PC-9 (cell line): ENCODE measurements around the gene CAPZB. TPM values are rescaled to one million over a fixed set of nuclear protein-coding genes. Genes with fewer than 3 reads are reported as not detected.

Experiments used
- BruUV-seq: library from RNA; stranded (reverse); fragments of 400-500 nt; replicated peaks from 2 replicates; lab custom pipeline; 2021; lab: Mats Ljungman, UMichigan
- CTCF ChIA-PET: fragments of 300-600 bp; sonication (Branson Sonifier 250); formaldehyde crosslinking; loops from one replicate; lab custom pipeline; 2022; ENCODE audit warnings: antibody characterized with exemption; lab: Charles Lee
- POLR2A ChIA-PET: fragments of 300-600 bp; sonication (Branson Sonifier 250); formaldehyde crosslinking; loops from one replicate; lab custom pipeline; 2022; ENCODE audit warnings: antibody characterized with exemption; ENCODE audit not compliant: unreplicated experiment; lab: Charles Lee
- DNase-seq, 2 experiments: peaks; one replicate each; pipeline versions ENCODE4 v3.0.0 to v3.0.0-alpha.2; 2015 to 2022; ENCODE audit warnings: mixed read lengths in 1 of 2
- H2AFZ ChIP-seq: fragments of 200-600 bp; sonication (generic); 2 replicates; pipeline ENCODE4 v1.8.1; 2017; ENCODE audit warnings: antibody characterized with exemption
- H3F3A ChIP-seq: fragments of 200-600 bp; sonication (generic); 2 replicates; pipeline ENCODE4 v1.8.1; 2017; ENCODE audit warnings: antibody characterized with exemption, mild to moderate bottlenecking, low read depth; ENCODE audit not compliant: insufficient read depth
- H3K27ac ChIP-seq: fragments of 200-600 bp; sonication (generic); 2 replicates; pipeline ENCODE4 v1.6.1; 2016; ENCODE audit warnings: mixed run types
- H3K27me3 ChIP-seq: fragments of 200-600 bp; sonication (generic); 2 replicates; pipeline ENCODE4 v1.6.1; 2016; ENCODE audit warnings: low read depth, mixed run types; ENCODE audit not compliant: insufficient read depth
- H3K36me3 ChIP-seq: fragments of 200-600 bp; sonication (generic); 2 replicates; pipeline ENCODE4 v1.6.1; 2016; ENCODE audit warnings: low read depth, mixed run types
- H3K4me1 ChIP-seq: fragments of 200-600 bp; sonication (generic); replicated peaks from 2 replicates; pipeline ENCODE4 v1.6.1; 2016; ENCODE audit warnings: mixed run types; ENCODE audit not compliant: insufficient read depth
- H3K4me2 ChIP-seq: fragments of 200-600 bp; sonication (generic); 2 replicates; pipeline ENCODE4 v1.6.1; 2017; ENCODE audit warnings: mixed run types
- H3K4me3 ChIP-seq: fragments of 200-600 bp; sonication (generic); 2 replicates; pipeline ENCODE4 v1.6.1; 2016; ENCODE audit warnings: mixed run types
- H3K79me2 ChIP-seq: fragments of 200-600 bp; sonication (generic); 2 replicates; pipeline ENCODE4 v1.6.1; 2017; ENCODE audit warnings: low read depth, mixed run types
- H3K9me2 ChIP-seq: fragments of 200-600 bp; sonication (generic); 2 replicates; pipeline ENCODE4 v1.8.1; 2017; ENCODE audit warnings: mild to moderate bottlenecking; ENCODE audit not compliant: insufficient read depth
- H3K9me3 ChIP-seq: fragments of 200-600 bp; sonication (generic); 2 replicates; pipeline ENCODE4 v1.8.1; 2016; ENCODE audit warnings: low read depth; ENCODE audit not compliant: insufficient read depth
- H4K20me1 ChIP-seq: fragments of 200-600 bp; sonication (generic); 2 replicates; pipeline ENCODE4 v1.8.1; 2017; ENCODE audit not compliant: insufficient read depth
- EZH2 ChIP-seq: fragments of 200-600 bp; sonication (generic); IDR thresholded peaks from 2 replicates; pipeline ENCODE4 v1.8.0; 2017; ENCODE audit warnings: antibody characterized with exemption, low read depth
- intact Hi-C: fragments of 100-400 bp; cut with micrococcal nuclease; formaldehyde crosslinking; loops from one replicate; pipeline ENCODE4 v1.10.0; 2022; ENCODE audit not compliant: unreplicated experiment
- total RNA-seq: library from RNA; stranded (reverse); gene quantifications from 2 replicates; pipeline ENCODE4 v1.2.3, GENCODE V29; 2021
- TF ChIP-seq, protein P1 (sequence below): fragments of 200-600 bp; sonication (generic); conservative IDR thresholded peaks from 2 replicates; pipeline ENCODE4 v1.6.1; 2017; ENCODE audit warnings: mixed run types, antibody characterized with exemption, mild to moderate bottlenecking, moderate library complexity

Gene CAPZB
- total RNA-seq, 1 experiment from 2014 or later: 222 TPM

DNA sequence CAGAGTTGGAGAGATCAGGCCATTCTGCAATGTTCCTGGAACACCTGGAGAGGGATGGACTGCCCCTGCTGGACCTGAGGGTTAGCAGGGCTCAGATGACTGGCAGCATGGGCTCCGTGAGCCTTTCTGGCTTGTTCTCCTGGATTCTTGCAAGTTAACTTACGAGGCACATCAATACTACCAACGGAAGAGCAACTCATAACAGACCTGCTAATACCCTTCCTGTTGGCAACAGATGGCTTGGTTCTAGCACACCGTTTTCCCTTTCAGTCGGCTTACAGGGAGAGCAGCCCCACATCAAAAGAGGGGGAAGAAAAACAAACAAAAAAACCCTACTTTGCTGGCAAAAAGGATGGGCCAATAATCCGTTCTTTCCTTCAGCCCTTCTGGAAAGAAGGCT is 125.3 kb downstream of the CAPZB start:
- Histone ChIP-seq H3K9me3 (no peaks in the 10 kb centered on the region), H3K4me2 (no peak overlapping the region), H3K36me3 (no peaks in the 10 kb centered on the region), H3K27ac (no peak overlapping the region), H2AFZ (no peak overlapping the region), H3K4me3 (no peak overlapping the region), H3K9me2 (no peaks in the 10 kb centered on the region), H3K27me3 (no peaks in the 10 kb centered on the region), H3K79me2 (no peaks in the 10 kb centered on the region), H3K4me1 (no peaks in the 10 kb centered on the region), H3F3A (no peaks in the 10 kb centered on the region), H4K20me1 (no peaks in the 10 kb centered on the region; the same call in 1 of the 2 replicates)
- TF ChIP-seq EZH2: no peak
- TF ChIP-seq, protein P1, sequence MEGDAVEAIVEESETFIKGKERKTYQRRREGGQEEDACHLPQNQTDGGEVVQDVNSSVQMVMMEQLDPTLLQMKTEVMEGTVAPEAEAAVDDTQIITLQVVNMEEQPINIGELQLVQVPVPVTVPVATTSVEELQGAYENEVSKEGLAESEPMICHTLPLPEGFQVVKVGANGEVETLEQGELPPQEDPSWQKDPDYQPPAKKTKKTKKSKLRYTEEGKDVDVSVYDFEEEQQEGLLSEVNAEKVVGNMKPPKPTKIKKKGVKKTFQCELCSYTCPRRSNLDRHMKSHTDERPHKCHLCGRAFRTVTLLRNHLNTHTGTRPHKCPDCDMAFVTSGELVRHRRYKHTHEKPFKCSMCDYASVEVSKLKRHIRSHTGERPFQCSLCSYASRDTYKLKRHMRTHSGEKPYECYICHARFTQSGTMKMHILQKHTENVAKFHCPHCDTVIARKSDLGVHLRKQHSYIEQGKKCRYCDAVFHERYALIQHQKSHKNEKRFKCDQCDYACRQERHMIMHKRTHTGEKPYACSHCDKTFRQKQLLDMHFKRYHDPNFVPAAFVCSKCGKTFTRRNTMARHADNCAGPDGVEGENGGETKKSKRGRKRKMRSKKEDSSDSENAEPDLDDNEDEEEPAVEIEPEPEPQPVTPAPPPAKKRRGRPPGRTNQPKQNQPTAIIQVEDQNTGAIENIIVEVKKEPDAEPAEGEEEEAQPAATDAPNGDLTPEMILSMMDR: no peak
- POLR2A ChIA-PET: no interaction called here
- BruUV-seq: no TSS peak
- intact Hi-C loops: no loop called here
- CTCF ChIA-PET: interaction anchor here (0.6 kb wide), 1 partner anchor 111 kb away, joined by 3 read pairs; no protein-coding TSS in a partner anchor
- DNase-seq: no peak

DNA sequence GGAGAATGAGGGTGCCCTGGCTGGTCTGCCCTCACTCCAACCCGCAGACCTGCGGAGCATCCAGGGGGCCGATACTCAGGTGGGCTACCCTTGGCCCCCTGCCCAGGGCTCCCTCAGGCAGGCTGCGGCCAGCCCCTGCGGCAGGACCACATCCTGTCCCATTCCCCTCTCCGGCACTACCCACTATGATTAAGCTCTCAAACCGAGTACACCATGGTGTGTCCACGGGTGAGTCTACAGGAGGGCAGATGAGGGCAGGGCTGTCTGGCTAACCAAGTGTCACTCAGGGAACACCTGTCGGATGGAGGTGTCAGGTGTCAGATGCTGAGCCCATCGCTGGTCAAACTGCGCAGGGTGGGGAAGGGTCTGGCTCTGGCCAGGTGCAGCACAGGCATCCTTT is 126.0 kb downstream of the CAPZB start:
- H4K20me1 ChIP-seq: no peaks in the 10 kb centered on the region; the same call in 1 of the 2 replicates
- H3K79me2 ChIP-seq: no peaks in the 10 kb centered on the region

DNA sequence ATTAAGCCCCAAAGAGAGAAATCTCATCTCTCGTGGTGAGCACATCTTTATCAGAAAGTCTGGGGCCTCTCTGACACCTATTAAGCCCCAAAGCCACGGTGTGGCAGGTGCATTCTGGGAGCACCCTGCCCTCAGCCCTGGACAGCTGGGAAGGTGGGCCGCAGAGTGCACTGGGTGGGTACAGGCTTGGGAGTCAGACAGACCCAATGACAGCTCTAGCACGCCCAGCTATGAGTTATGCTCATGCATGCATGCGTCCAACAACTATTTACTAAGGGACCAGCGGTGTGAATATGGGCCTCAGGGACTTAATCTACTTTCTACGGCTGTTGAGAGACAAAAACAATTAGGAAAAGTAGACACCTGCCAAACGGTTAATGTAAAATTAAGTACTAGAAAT is 126.6 kb downstream of the CAPZB start:
- intact Hi-C loops: no loop called here
- Histone ChIP-seq H3F3A (no peaks in the 10 kb centered on the region), H3K9me2 (no peaks in the 10 kb centered on the region), H3K79me2 (no peaks in the 10 kb centered on the region), H3K36me3 (no peaks in the 10 kb centered on the region), H4K20me1 (no peaks in the 10 kb centered on the region; the same call in 1 of the 2 replicates), H3K27me3 (no peaks in the 10 kb centered on the region), H3K27ac (no peak overlapping the region), H3K4me3 (no peak overlapping the region), H3K4me1 (no peaks in the 10 kb centered on the region), H2AFZ (no peak overlapping the region), H3K9me3 (no peaks in the 10 kb centered on the region), H3K4me2 (no peak overlapping the region)
- POLR2A ChIA-PET: no interaction called here
- DNase-seq: no peak
- TF ChIP-seq, protein P1: no peak
- no peak for TF ChIP-seq EZH2
- CTCF ChIA-PET: no interaction called here
- no TSS peak for BruUV-seq

More for the DNA sequence above, 126.0 kb downstream of the CAPZB start:
- ChIA-PET POLR2A (interaction anchor here (0.6 kb wide), 1 partner anchor 81 kb away, joined by 6 read pairs; no protein-coding TSS in a partner anchor), CTCF (interaction anchor here (0.6 kb wide), 1 partner anchor 112 kb away, joined by 3 read pairs; no protein-coding TSS in a partner anchor)
- H3K36me3 ChIP-seq: no peaks in the 10 kb centered on the region
- no peak for TF ChIP-seq EZH2
- TF ChIP-seq, protein P1: no peak
- no peak overlapping the region for H3K4me2 ChIP-seq
- no peak overlapping the region for H3K4me3 ChIP-seq
- no peak overlapping the region for H3K27ac ChIP-seq
- no peaks in the 10 kb centered on the region for H3K4me1 ChIP-seq
- intact Hi-C loops: no loop called here
- H2AFZ ChIP-seq: no peak overlapping the region
- H3K9me3 ChIP-seq: no peaks in the 10 kb centered on the region
- H3K27me3 ChIP-seq: no peaks in the 10 kb centered on the region
- DNase-seq: no peak
- BruUV-seq: no TSS peak
- H3F3A ChIP-seq: no peaks in the 10 kb centered on the region
- H3K9me2 ChIP-seq: no peaks in the 10 kb centered on the region
